Measurements from ENCODE around the gene HIP1. TPM values are rescaled to one million over a fixed set of nuclear protein-coding genes. Genes with fewer than 3 reads are reported as not detected.

Gene HIP1
- total and polyA plus RNA-seq, 2 of the 13 experiments (the other 11 are each of a cell fraction or from before 2014, with no cell fraction given): 4.5 to 6.2 TPM

DNA sequence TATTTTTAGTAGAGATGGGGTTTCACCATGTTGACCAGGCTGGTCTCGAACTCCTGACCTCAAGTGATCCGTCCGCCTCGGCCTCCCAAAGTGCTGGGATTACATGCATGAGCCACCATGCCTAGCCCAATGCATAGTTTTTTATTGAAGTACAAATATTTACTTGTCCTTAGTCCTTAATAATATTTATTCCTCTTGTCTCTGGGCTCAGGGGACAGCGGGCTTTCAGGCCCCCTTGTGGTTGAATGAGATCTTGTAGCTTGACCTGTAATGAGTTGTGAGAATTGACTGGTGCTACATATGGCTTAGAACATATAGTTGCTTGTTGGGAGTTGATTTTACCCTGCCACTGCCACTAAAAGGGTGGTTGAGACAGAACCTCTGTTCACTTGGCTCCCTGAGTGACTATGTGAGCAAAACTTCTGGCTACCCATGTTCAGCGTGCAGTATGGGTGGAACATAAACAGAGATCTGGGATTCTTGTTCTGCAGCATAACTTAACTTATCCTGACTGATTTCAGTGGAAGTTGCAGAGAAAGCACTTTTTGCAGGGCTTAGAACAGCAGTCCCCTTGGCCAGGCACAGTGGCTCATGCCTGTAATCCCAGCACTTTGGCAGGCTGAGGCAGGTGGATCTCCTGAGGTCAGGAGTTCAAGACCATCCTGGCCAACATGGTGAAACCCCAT is 18.4 kb upstream of the HIP1 start (continued):
- TF ChIP-seq, protein P1, sequence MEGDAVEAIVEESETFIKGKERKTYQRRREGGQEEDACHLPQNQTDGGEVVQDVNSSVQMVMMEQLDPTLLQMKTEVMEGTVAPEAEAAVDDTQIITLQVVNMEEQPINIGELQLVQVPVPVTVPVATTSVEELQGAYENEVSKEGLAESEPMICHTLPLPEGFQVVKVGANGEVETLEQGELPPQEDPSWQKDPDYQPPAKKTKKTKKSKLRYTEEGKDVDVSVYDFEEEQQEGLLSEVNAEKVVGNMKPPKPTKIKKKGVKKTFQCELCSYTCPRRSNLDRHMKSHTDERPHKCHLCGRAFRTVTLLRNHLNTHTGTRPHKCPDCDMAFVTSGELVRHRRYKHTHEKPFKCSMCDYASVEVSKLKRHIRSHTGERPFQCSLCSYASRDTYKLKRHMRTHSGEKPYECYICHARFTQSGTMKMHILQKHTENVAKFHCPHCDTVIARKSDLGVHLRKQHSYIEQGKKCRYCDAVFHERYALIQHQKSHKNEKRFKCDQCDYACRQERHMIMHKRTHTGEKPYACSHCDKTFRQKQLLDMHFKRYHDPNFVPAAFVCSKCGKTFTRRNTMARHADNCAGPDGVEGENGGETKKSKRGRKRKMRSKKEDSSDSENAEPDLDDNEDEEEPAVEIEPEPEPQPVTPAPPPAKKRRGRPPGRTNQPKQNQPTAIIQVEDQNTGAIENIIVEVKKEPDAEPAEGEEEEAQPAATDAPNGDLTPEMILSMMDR (CRISPR knock-in tag; IDR thresholded peaks at IDR 0.05): peak; percentile 70
- no peak for TF ChIP-seq SSRP1 (CRISPR knock-in tag; IDR thresholded peaks at IDR 0.05)
- TF ChIP-seq, protein P2, sequence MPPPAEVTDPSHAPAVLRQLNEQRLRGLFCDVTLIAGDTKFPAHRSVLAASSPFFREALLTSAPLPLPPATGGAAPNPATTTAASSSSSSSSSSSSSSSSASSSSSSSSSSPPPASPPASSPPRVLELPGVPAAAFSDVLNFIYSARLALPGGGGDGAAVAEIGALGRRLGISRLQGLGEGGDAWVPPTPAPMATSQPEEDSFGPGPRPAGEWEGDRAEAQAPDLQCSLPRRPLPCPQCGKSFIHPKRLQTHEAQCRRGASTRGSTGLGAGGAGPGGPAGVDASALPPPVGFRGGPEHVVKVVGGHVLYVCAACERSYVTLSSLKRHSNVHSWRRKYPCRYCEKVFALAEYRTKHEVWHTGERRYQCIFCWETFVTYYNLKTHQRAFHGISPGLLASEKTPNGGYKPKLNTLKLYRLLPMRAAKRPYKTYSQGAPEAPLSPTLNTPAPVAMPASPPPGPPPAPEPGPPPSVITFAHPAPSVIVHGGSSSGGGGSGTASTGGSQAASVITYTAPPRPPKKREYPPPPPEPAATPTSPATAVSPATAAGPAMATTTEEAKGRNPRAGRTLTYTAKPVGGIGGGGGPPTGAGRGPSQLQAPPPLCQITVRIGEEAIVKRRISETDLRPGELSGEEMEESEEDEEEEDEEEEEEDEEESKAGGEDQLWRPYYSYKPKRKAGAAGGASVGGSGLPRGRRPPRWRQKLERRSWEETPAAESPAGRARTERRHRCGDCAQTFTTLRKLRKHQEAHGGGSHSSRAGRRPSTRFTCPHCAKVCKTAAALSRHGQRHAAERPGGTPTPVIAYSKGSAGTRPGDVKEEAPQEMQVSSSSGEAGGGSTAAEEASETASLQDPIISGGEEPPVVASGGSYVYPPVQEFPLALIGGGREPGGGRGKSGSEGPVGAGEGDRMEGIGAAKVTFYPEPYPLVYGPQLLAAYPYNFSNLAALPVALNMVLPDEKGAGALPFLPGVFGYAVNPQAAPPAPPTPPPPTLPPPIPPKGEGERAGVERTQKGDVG (CRISPR knock-in tag; IDR thresholded peaks at IDR 0.05; ENCODE audit: borderline replicate concordance): no peak
- TF ChIP-seq NFIC (IDR thresholded peaks at IDR 0.05; ENCODE audit: low read length): no peak
- TF ChIP-seq MEF2D (CRISPR knock-in tag; IDR thresholded peaks at IDR 0.05): no peak
- TF ChIP-seq ZNF367 (CRISPR knock-in tag; IDR thresholded peaks at IDR 0.05; ENCODE audit: borderline replicate concordance): no peak
- TF ChIP-seq GABPB1 (CRISPR knock-in tag; IDR thresholded peaks at IDR 0.05): no peak
- TF ChIP-seq, protein P3, sequence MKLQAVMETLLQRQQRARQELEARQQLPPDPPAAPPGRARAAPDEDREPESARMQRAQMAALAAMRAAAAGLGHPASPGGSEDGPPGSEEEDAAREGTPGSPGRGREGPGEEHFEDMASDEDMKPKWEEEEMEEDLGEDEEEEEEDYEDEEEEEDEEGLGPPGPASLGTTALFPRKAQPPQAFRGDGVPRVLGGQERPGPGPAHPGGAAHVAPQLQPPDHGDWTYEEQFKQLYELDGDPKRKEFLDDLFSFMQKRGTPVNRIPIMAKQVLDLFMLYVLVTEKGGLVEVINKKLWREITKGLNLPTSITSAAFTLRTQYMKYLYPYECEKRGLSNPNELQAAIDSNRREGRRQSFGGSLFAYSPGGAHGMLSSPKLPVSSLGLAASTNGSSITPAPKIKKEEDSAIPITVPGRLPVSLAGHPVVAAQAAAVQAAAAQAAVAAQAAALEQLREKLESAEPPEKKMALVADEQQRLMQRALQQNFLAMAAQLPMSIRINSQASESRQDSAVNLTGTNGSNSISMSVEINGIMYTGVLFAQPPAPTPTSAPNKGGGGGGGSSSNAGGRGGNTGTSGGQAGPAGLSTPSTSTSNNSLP (IDR thresholded peaks at IDR 0.05; ENCODE audit: low read depth, low read length): peak; percentile 82; the same call in 1 of the 2 replicates
- no peak for TF ChIP-seq GLI4 (CRISPR knock-in tag; IDR thresholded peaks at IDR 0.05; ENCODE audit: borderline replicate concordance)
- peak; percentile 66 for TF ChIP-seq SALL1 (CRISPR knock-in tag; IDR thresholded peaks at IDR 0.05)
- no peak for TF ChIP-seq NCOA5 (CRISPR knock-in tag; IDR thresholded peaks at IDR 0.05)
- TF ChIP-seq SP140L (CRISPR knock-in tag; IDR thresholded peaks at IDR 0.05; ENCODE audit: borderline replicate concordance): no peak
- no peak for TF ChIP-seq PHF8 (CRISPR knock-in tag; IDR thresholded peaks at IDR 0.05)
- no peak for TF ChIP-seq DR1 (CRISPR knock-in tag; IDR thresholded peaks at IDR 0.05)
- TF ChIP-seq GATAD2A (CRISPR knock-in tag; IDR thresholded peaks at IDR 0.05): peak; percentile 34; the same call in 1 of the 2 replicates
- TF ChIP-seq ZNF746 (CRISPR knock-in tag; IDR thresholded peaks at IDR 0.05): no peak
- TF ChIP-seq CEBPB (IDR thresholded peaks at IDR 0.05; ENCODE audit: borderline replicate concordance, low read depth, low read length): no peak

Measured in HepG2 (cell line).